Smooth muscle cell (in vitro differentiated cells): ENCODE measurements around the gene PHF1. TPM values are rescaled to one million over a fixed set of nuclear protein-coding genes. Genes with fewer than 3 reads are reported as not detected.

Source experiments
- DNase-seq: peaks from one replicate; lab custom pipeline; 2025; ENCODE audit not compliant: unreplicated experiment; lab: John Stamatoyannopoulos, UW
- H2AFZ ChIP-seq: fragments of 200-600 bp; sonication (generic); 2 replicates; pipeline ENCODE4 v1.6.0; 2016; ENCODE audit warnings: antibody characterized with exemption, low read depth, mild to moderate bottlenecking
- H3F3A ChIP-seq: fragments of 200-600 bp; sonication (generic); 2 replicates; pipeline ENCODE4 v1.6.0; 2017; ENCODE audit warnings: antibody characterized with exemption, low read depth
- H3K27ac ChIP-seq: fragments of 200-600 bp; sonication (generic); 2 replicates; pipeline ENCODE4 v1.5.1; 2016; ENCODE audit warnings: low read depth, mild to moderate bottlenecking
- H3K27me3 ChIP-seq: fragments of 200-600 bp; sonication (generic); 2 replicates; pipeline ENCODE4 v1.6.1; 2016; ENCODE audit warnings: low read depth, mild to moderate bottlenecking
- H3K36me3 ChIP-seq: fragments of 200-600 bp; sonication (generic); 2 replicates; pipeline ENCODE4 v1.5.1; 2016; ENCODE audit warnings: low read depth
- H3K4me1 ChIP-seq: fragments of 200-600 bp; sonication (generic); 2 replicates; pipeline ENCODE4 v1.5.1; 2016; ENCODE audit warnings: low read depth
- H3K4me2 ChIP-seq: fragments of 200-600 bp; sonication (generic); 2 replicates; pipeline ENCODE4 v1.6.0; 2016; ENCODE audit warnings: mild to moderate bottlenecking
- H3K4me3 ChIP-seq: fragments of 200-600 bp; sonication (generic); 2 replicates; pipeline ENCODE4 v1.5.1; 2016; ENCODE audit warnings: mild to moderate bottlenecking
- H3K79me2 ChIP-seq: fragments of 200-600 bp; sonication (generic); 2 replicates; pipeline ENCODE4 v1.6.0; 2016; ENCODE audit warnings: low read depth, mild to moderate bottlenecking
- H3K9ac ChIP-seq: fragments of 200-600 bp; sonication (generic); 2 replicates; pipeline ENCODE4 v1.6.0; 2016; ENCODE audit warnings: low read depth
- H3K9me3 ChIP-seq: fragments of 200-600 bp; sonication (generic); replicated peaks from 2 replicates; pipeline ENCODE4 v1.5.1; 2016; ENCODE audit warnings: low read depth
- H4K20me1 ChIP-seq: fragments of 200-600 bp; sonication (generic); 2 replicates; pipeline ENCODE4 v1.6.0; 2016; ENCODE audit warnings: low read depth
- CTCF ChIP-seq: fragments of 200-600 bp; sonication (generic); IDR thresholded peaks from 2 replicates; pipeline ENCODE4 v1.5.1; 2017; ENCODE audit warnings: borderline replicate concordance, mild to moderate bottlenecking, antibody characterized with exemption; ENCODE audit not compliant: insufficient read depth, poor library complexity, severe bottlenecking
- WGBS: methylation state at CpG from one replicate; pipeline ENCODE4 v1.1.7; 2016; ENCODE audit warnings: low lambda C conversion rate; 5-methylcytosine and 5-hydroxymethylcytosine counted together
- polyA plus RNA-seq: library from polyadenylated mRNA; unstranded; fragments of >200 nt; fragmentation: Nextera tagmentation; extraction: Ambion mirVana; gene quantifications from 2 replicates; pipeline ENCODE4 v1.2.1, GENCODE V29; 2016
- total RNA-seq: library from RNA; depleted of rRNA; stranded (reverse); fragments of >200 nt; gene quantifications from 2 replicates; pipeline ENCODE4 v1.2.3, GENCODE V29; 2014

Gene PHF1
- total and polyA plus RNA-seq, 2 experiments from 2014 or later = 36.9 to 39.3 TPM

GRCh38 chr6:33390173-33390572 is 20.6 kb upstream of the PHF1 start:
- Histone ChIP-seq H3K79me2 (peaks cover 30% of the 10 kb centered on the region), H3K27me3 (no peaks in the 10 kb centered on the region), H3K4me3 (no peak overlapping the region), H3K4me1 (peaks cover 9% of the 10 kb centered on the region), H3F3A (peaks cover 11% of the 10 kb centered on the region), H4K20me1 (no peaks in the 10 kb centered on the region), H3K9me3 (no peaks in the 10 kb centered on the region), H3K27ac (no peak overlapping the region), H3K9ac (no peak overlapping the region), H3K36me3 (no peaks in the 10 kb centered on the region), H2AFZ (peak overlapping the region; percentile 66), H3K4me2 (no peak overlapping the region)
- no peak for TF ChIP-seq CTCF
- WGBS = 97% methylated on average over 2 of the region's 2 CpGs
- DNase-seq = no peak

- no peak for TF ChIP-seq CTCF
- DNase-seq = no peak
- Histone ChIP-seq H3K36me3 (no peaks in the 10 kb centered on the region), H3K4me3 (no peak overlapping the region), H3K9me3 (no peaks in the 10 kb centered on the region), H3K79me2 (peaks cover 36% of the 10 kb centered on the region), H3K4me1 (peaks cover 9% of the 10 kb centered on the region), H3K27me3 (no peaks in the 10 kb centered on the region), H3K4me2 (peak overlapping the region; percentile 76), H2AFZ (peak overlapping the region; percentile 66), H3K9ac (peak overlapping the region; percentile 65), H3K27ac (peak overlapping the region; percentile 88), H3F3A (peaks cover 11% of the 10 kb centered on the region), H4K20me1 (no peaks in the 10 kb centered on the region)
- WGBS = 69% methylated on average over 9 of the region's 9 CpGs
Observed at GRCh38 chr6:33390767-33391277, 20.0 kb upstream of the PHF1 start.

GRCh38 chr6:33391278-33391921 is 19.4 kb upstream of the PHF1 start, which contains the start of gene KIFC1:
Gene KIFC1, plus strand, starts transcription at chr6:33391823. Its CDS starts 163 bp downstream, at chr6:33391986.
- H3K4me3 ChIP-seq = peak within 1 kb of the TSS; percentile 73
- DNase-seq = peak; percentile 100

More at GRCh38 chr6:33391278-33391921, 19.4 kb upstream of the PHF1 start, which contains the start of gene KIFC1:
- Histone ChIP-seq H3F3A (peaks cover 11% of the 10 kb centered on the region), H3K27me3 (no peaks in the 10 kb centered on the region), H3K27ac (peak within 1 kb of the TSS; percentile 88), H3K4me1 (peaks cover 9% of the 10 kb centered on the region), H4K20me1 (no peaks in the 10 kb centered on the region), H3K4me2 (peak within 1 kb of the TSS; percentile 91), H3K9ac (peak within 1 kb of the TSS; percentile 85), H3K79me2 (peaks cover 42% of the 10 kb centered on the region), H3K9me3 (no peaks in the 10 kb centered on the region), H2AFZ (peak within 1 kb of the TSS; percentile 89), H3K36me3 (no peaks in the 10 kb centered on the region)
- WGBS = under 1% methylated on average over 67 of the region's 67 CpGs
- TF ChIP-seq CTCF = peak; percentile 84
